AG09309 (cell line): Measurements from ENCODE around the gene YAP1.

Experiments
- DNase-seq: peaks from one replicate; pipeline ENCODE4 v3.0.0-alpha.2; 2010; ENCODE audit warnings: low read depth
- H3K4me3 ChIP-seq: 2 replicates; pipeline ENCODE4 v1.5.1; 2011; ENCODE audit warnings: mild to moderate bottlenecking, low read depth, low read length, moderate library complexity; ENCODE audit not compliant: control insufficient read depth
- CTCF ChIP-seq: IDR thresholded peaks from 2 replicates; pipeline ENCODE4 v1.5.1; 2011; ENCODE audit warnings: mild to moderate bottlenecking, low read depth, low read length, inconsistent platforms; ENCODE audit not compliant: insufficient read depth, control insufficient read depth; ENCODE audit errors: missing control alignments

The YAP1 gene

GRCh38 chr11:102239448-102239847 lies 129.2 kb downstream of the YAP1 start:
- H3K4me3 ChIP-seq, result no peak overlapping the region
- no peak for DNase-seq
- TF ChIP-seq CTCF, result no peak

GRCh38 chr11:102239911-102240310 lies 129.7 kb downstream of the YAP1 start:
- no peak for TF ChIP-seq CTCF
- H3K4me3 ChIP-seq, result no peak overlapping the region
- no peak for DNase-seq

- TF ChIP-seq CTCF, result no peak
- H3K4me3 ChIP-seq, result no peak overlapping the region
- DNase-seq, result no peak
Measured at GRCh38 chr11:102240502-102240901, 130.3 kb downstream of the YAP1 start.

GRCh38 chr11:102241026-102241425 lies 130.8 kb downstream of the YAP1 start:
- no peak overlapping the region for H3K4me3 ChIP-seq
- no peak for TF ChIP-seq CTCF
- no peak for DNase-seq

GRCh38 chr11:102243399-102243884 lies 133.2 kb downstream of the YAP1 start:
- DNase-seq, result no peak
- no peak overlapping the region for H3K4me3 ChIP-seq
- TF ChIP-seq CTCF, result no peak

- TF ChIP-seq CTCF, result no peak
- no peak for DNase-seq
- no peak overlapping the region for H3K4me3 ChIP-seq
Measured at GRCh38 chr11:102244681-102245409, 134.6 kb downstream of the YAP1 start.

- DNase-seq, result no peak
- no peak overlapping the region for H3K4me3 ChIP-seq
- TF ChIP-seq CTCF, result no peak
Measured at GRCh38 chr11:102251423-102251822, 141.2 kb downstream of the YAP1 start.
